ENCODE results near the gene CCER1. TPM values are rescaled to one million over a fixed set of nuclear protein-coding genes. Genes with fewer than 3 reads are reported as not detected.

Gene CCER1
- total RNA-seq, 2 donors from 2014 or later = not detected

DNA sequence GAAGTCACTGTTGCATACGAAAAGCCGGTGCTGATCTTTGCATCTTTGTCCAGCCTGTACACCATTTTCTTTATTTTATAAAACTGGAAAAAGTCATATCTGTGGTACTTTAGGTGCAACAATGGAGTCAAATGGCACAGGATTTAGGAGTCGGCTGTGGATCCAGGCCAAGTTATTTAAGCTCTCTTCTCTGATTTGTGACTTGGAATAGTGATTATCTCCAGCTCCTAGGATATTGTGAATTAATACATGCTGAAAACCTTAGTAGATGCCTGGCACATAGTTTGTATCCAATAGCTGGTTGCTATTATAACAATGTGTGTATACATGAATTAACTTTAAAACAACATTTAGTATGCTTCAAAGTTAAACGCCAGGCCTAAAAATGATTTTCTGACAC lies 6.2 kb upstream of the CCER1 start:
- Histone ChIP-seq H3K36me3 (no peaks in the 10 kb centered on the region), H3K4me1 (no peaks in the 10 kb centered on the region), H3K27ac (no peak overlapping the region), H3K27me3 (no peaks in the 10 kb centered on the region), H3K9ac (ENCODE audit: low read depth in 2 of 2, low read length in 2 of 2) (no peak overlapping the region), H3K4me3 (no peak overlapping the region), H3K9me3 (no peaks in the 10 kb centered on the region)
- TF ChIP-seq, protein P1, sequence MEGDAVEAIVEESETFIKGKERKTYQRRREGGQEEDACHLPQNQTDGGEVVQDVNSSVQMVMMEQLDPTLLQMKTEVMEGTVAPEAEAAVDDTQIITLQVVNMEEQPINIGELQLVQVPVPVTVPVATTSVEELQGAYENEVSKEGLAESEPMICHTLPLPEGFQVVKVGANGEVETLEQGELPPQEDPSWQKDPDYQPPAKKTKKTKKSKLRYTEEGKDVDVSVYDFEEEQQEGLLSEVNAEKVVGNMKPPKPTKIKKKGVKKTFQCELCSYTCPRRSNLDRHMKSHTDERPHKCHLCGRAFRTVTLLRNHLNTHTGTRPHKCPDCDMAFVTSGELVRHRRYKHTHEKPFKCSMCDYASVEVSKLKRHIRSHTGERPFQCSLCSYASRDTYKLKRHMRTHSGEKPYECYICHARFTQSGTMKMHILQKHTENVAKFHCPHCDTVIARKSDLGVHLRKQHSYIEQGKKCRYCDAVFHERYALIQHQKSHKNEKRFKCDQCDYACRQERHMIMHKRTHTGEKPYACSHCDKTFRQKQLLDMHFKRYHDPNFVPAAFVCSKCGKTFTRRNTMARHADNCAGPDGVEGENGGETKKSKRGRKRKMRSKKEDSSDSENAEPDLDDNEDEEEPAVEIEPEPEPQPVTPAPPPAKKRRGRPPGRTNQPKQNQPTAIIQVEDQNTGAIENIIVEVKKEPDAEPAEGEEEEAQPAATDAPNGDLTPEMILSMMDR (IDR thresholded peaks at IDR 0.05) = no peak
- intact Hi-C loops (cut with DNase I) = no loop called here
- no peak for DNase-seq

DNA sequence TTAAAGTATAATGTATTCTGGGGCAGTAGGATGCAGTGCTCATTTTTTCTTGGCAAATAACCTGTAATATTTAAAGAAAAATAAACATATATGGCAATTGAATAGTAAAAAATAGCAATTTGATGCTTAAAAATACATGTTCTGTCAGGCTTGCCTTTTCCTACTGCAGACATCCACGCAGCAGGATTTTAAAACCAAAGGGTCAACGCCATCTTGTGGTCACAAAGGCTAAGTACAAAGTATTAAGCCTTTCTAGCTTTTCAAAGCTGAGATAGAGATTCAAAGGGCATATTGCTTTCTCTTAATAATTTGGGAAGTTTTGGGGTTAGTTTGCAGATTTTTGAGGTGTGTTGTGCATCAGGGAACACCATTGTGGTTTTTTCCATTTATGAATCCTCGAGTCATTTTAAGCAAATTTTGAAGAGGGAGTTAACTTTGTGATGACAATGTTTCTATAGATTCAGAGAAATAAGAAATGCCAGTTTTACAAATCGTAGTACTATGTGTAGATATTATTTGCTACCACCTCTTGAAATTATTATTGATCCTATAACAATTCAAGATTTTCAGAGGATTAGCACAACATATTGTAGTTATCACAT lies 4.7 kb upstream of the CCER1 start:
- H3K4me1 ChIP-seq = no peaks in the 10 kb centered on the region
- TF ChIP-seq, protein P1 (IDR thresholded peaks at IDR 0.05) = peak; percentile 61
- DNase-seq = no peak
- no peaks in the 10 kb centered on the region for H3K36me3 ChIP-seq
- no peak overlapping the region for H3K4me3 ChIP-seq
- H3K9me3 ChIP-seq = no peaks in the 10 kb centered on the region
- intact Hi-C loops (cut with DNase I) = no loop called here
- no peak overlapping the region for H3K27ac ChIP-seq
- no peaks in the 10 kb centered on the region for H3K27me3 ChIP-seq
- H3K9ac ChIP-seq (ENCODE audit: low read depth in 2 of 2, low read length in 2 of 2) = no peak overlapping the region

DNA sequence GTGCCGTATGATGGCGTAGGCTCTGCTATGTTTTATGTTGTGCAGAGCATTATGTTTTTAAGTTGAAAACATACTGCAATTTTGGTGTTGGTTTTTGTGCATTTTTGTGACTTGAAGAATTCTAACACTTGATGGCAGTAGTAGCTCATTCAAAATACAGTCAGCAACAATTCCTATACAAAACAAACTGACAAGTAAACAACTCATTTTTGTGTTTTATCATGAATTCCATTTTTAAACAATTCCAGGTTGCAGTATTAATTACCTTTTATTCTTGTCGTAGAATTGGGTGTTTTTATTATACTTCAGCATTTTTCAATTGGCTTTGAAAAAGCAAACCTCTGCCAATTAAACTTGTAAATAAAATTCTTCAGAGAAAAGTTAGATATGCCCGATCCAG lies 4.1 kb upstream of the CCER1 start:
- Histone ChIP-seq H3K27ac (no peak overlapping the region), H3K4me3 (no peak overlapping the region), H3K9me3 (no peaks in the 10 kb centered on the region), H3K36me3 (no peaks in the 10 kb centered on the region), H3K4me1 (no peaks in the 10 kb centered on the region), H3K27me3 (no peaks in the 10 kb centered on the region), H3K9ac (ENCODE audit: low read depth in 2 of 2, low read length in 2 of 2) (no peak overlapping the region)
- intact Hi-C loops (cut with DNase I) = no loop called here
- TF ChIP-seq, protein P1 (IDR thresholded peaks at IDR 0.05) = no peak
- DNase-seq = no peak

DNA sequence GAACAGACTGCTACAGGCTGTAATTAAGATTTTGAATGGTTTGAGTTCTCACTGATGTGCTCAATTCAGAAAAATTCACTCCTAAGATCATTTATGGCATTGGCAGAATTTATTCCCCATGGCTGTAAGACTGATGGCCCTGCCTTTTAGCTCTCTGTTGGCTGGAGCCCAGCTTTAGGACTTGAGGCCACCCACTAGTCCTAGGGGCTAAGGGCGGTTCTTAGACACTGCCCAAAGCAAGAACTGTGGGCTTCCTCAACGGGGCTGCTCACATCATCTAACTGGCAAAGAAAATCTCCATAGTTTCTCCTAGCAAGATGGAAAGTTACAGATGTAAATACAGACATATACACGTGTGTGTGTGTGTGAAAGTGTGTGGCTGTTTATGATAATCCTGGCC lies 3.4 kb upstream of the CCER1 start:
- intact Hi-C loops (cut with DNase I) = no loop called here
- no peaks in the 10 kb centered on the region for H3K27me3 ChIP-seq
- no peaks in the 10 kb centered on the region for H3K36me3 ChIP-seq
- DNase-seq = no peak
- H3K9me3 ChIP-seq = no peaks in the 10 kb centered on the region
- no peak overlapping the region for H3K9ac ChIP-seq (ENCODE audit: low read depth in 2 of 2, low read length in 2 of 2)
- H3K4me1 ChIP-seq = no peaks in the 10 kb centered on the region
- no peak overlapping the region for H3K27ac ChIP-seq
- no peak overlapping the region for H3K4me3 ChIP-seq
- TF ChIP-seq, protein P1 (IDR thresholded peaks at IDR 0.05) = no peak

DNA sequence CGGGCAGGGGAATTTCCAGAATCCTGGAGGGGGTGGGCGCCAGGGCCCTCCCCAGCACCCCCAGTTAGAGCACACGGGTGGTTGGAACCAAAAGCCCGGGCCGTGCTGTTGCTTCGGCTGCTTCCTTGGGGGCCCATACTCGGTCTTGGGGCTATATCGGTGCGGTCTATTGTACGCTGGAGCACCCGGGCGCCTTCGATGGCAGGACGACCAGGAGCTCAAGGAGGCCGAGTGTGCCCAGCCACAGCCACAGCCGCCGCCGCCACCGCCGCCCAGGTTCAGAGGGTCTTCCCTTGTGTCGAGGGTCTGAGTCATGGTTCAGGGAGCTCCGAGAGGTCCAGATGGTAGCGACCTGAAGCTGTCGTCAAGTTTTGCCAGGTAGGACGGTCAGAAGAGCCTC lies 548 bp downstream of the CCER1 start:
- TF ChIP-seq, protein P1 (IDR thresholded peaks at IDR 0.05) = no peak
- DNase-seq = no peak
- Histone ChIP-seq H3K36me3 (no peaks in the 10 kb centered on the region), H3K9me3 (no peaks in the 10 kb centered on the region), H3K4me3 (no peak overlapping the region), H3K9ac (ENCODE audit: low read depth in 2 of 2, low read length in 2 of 2) (no peak overlapping the region), H3K27ac (no peak overlapping the region), H3K4me1 (no peaks in the 10 kb centered on the region), H3K27me3 (no peaks in the 10 kb centered on the region)
- intact Hi-C loops (cut with DNase I) = no loop called here

Measured in colonic mucosa (tissue), 4 donors.